Lower leg skin (tissue), 3 donors: ENCODE data around the gene TBX1.

Experiments used
- POLR2A ChIP-seq, 2 donors: fragments of 450-650 bp; IDR thresholded peaks; one replicate each; pipeline ENCODE4 v1.6.1; 2016 to 2017; ENCODE audit warnings: antibody characterized with exemption in 2 of 2, mild to moderate bottlenecking in 1 of 2, moderate library complexity in 1 of 2
- TF ChIP-seq, protein P1 (sequence below), 3 donors: fragments of 450-650 bp; IDR thresholded peaks; one replicate each; pipeline ENCODE4 v1.5.1; 2016; ENCODE audit warnings: antibody characterized with exemption in 3 of 3, mild to moderate bottlenecking in 3 of 3, moderate library complexity in 2 of 3

DNA sequence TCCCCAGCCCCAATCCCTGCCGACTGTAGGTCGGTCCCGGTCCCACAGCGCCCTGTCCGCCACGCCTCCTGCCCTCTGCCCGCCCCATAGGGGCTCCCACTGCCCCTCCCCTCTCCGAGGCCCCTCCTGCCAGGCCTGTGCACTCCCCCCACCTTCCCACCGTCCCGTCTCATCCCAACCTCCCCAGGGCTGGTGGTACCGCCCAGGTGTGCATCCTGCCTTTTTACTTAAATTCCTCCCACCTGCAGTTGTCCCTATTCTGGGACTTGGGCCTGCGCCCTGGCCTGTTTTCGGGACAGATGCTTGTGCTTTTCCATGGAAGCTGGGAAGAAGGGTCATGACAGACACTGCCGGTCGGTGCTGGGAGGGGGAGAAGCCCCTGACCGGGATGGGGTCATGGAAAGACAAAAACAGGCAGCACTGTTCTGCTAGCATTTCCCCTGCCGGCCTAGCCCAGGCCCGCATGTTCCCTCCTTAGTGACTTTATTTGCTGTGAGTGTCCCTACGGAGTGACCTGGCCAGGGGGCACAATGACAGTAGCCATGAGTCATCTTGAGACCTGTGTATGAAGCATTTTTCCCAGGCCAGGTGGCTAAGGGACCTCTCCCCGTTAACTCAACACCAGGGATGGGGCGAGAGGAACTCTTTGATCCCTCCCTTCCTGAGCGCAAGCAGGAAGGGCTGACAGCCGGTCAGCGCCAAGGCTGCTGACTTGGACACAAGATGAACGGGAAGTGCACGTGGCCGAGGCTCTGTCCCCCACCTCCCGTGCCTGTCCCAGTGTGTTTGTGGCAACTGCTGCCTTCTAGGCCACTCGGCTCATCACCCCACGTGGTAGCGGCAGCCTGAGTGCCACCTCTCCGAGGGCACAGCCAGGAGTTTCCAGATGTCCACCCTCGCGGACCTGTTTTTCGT, 7.1 kb downstream of the TBX1 start:
- TF ChIP-seq, protein P1, sequence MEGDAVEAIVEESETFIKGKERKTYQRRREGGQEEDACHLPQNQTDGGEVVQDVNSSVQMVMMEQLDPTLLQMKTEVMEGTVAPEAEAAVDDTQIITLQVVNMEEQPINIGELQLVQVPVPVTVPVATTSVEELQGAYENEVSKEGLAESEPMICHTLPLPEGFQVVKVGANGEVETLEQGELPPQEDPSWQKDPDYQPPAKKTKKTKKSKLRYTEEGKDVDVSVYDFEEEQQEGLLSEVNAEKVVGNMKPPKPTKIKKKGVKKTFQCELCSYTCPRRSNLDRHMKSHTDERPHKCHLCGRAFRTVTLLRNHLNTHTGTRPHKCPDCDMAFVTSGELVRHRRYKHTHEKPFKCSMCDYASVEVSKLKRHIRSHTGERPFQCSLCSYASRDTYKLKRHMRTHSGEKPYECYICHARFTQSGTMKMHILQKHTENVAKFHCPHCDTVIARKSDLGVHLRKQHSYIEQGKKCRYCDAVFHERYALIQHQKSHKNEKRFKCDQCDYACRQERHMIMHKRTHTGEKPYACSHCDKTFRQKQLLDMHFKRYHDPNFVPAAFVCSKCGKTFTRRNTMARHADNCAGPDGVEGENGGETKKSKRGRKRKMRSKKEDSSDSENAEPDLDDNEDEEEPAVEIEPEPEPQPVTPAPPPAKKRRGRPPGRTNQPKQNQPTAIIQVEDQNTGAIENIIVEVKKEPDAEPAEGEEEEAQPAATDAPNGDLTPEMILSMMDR (IDR thresholded peaks at IDR 0.05) = no peak
- TF ChIP-seq POLR2A (IDR thresholded peaks at IDR 0.05) = no peak
